Measurements from ENCODE around the gene COG5. TPM values are rescaled to one million over a fixed set of nuclear protein-coding genes. Genes with fewer than 3 reads are reported as not detected.

The COG5 gene
- total RNA-seq, 1 donor: 53.8 TPM

GRCh38 chr7:107190090-107190489 is 373.6 kb downstream of the COG5 start:
- no peak for TF ChIP-seq CTCF (IDR thresholded peaks at IDR 0.05; ENCODE audit: insufficient read depth, low read length)
- no peak for DNase-seq (ENCODE audit: low read depth)
- no peak overlapping the region for H3K4me3 ChIP-seq (ENCODE audit: low read depth, low read length)

GRCh38 chr7:107187774-107188173 is 375.9 kb downstream of the COG5 start:
- no peak for TF ChIP-seq CTCF (IDR thresholded peaks at IDR 0.05; ENCODE audit: insufficient read depth, low read length)
- H3K4me3 ChIP-seq (ENCODE audit: low read depth, low read length): no peak overlapping the region
- DNase-seq (ENCODE audit: low read depth): no peak

- DNase-seq (ENCODE audit: low read depth): no peak
- no peak overlapping the region for H3K4me3 ChIP-seq (ENCODE audit: low read depth, low read length)
- no peak for TF ChIP-seq CTCF (IDR thresholded peaks at IDR 0.05; ENCODE audit: insufficient read depth, low read length)
These were observed 377.5 kb downstream of the COG5 start for GRCh38 chr7:107186240-107186639.

- TF ChIP-seq CTCF (IDR thresholded peaks at IDR 0.05; ENCODE audit: insufficient read depth, low read length): no peak
- no peak for DNase-seq (ENCODE audit: low read depth)
- H3K4me3 ChIP-seq (ENCODE audit: low read depth, low read length): no peak overlapping the region
These were observed 378.0 kb downstream of the COG5 start for GRCh38 chr7:107185716-107186115.

GRCh38 chr7:107181172-107181571 is 382.5 kb downstream of the COG5 start:
- no peak for TF ChIP-seq CTCF (IDR thresholded peaks at IDR 0.05; ENCODE audit: insufficient read depth, low read length)

GRCh38 chr7:107180378-107180777 is 383.3 kb downstream of the COG5 start:
- no peak for TF ChIP-seq CTCF (IDR thresholded peaks at IDR 0.05; ENCODE audit: insufficient read depth, low read length)
- H3K4me3 ChIP-seq (ENCODE audit: low read depth, low read length): no peak overlapping the region
- DNase-seq (ENCODE audit: low read depth): peak; percentile 91

More at GRCh38 chr7:107181172-107181571, 382.5 kb downstream of the COG5 start:
- H3K4me3 ChIP-seq (ENCODE audit: low read depth, low read length): no peak overlapping the region
- no peak for DNase-seq (ENCODE audit: low read depth)
